ENCODE measurements around the gene PRSS21. TPM values are rescaled to one million over a fixed set of nuclear protein-coding genes. Genes with fewer than 3 reads are reported as not detected.

The PRSS21 gene
- total RNA-seq, 1 donor from 2014 or later: not detected

DNA sequence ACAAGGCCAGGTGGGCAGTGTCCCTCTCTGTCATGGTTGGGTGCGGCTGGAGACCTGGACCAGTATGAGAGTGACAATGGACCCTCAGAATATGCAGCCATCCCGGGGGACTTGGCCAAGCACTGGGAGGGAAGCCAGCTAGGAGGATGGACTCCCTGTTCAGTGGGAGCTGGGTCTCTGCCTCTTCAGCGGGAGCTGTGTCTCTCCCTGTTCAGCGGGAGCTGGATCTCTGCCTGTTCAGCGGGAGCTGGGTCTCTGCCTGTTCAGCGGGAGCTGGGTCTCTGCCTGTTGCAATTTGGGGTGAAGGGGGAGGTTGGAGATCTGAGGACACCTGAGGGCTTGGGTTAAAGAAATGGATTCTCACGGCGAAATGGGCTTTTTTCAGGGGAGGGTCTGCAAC is 25.9 kb upstream of the PRSS21 start:
- no peak for DNase-seq (ENCODE audit: low spot score, unreplicated experiment)
- H3K4me1 Mint-ChIP-seq (ENCODE audit: low read depth): peaks cover 19% of the 10 kb centered on the region
- peaks cover 4% of the 10 kb centered on the region for H3K27me3 Mint-ChIP-seq
- no peak overlapping the region for H3K4me3 Mint-ChIP-seq (ENCODE audit: low read depth)
- H3K36me3 Mint-ChIP-seq (ENCODE audit: insufficient read depth): no peaks in the 10 kb centered on the region
- TF ChIP-seq, protein P1, sequence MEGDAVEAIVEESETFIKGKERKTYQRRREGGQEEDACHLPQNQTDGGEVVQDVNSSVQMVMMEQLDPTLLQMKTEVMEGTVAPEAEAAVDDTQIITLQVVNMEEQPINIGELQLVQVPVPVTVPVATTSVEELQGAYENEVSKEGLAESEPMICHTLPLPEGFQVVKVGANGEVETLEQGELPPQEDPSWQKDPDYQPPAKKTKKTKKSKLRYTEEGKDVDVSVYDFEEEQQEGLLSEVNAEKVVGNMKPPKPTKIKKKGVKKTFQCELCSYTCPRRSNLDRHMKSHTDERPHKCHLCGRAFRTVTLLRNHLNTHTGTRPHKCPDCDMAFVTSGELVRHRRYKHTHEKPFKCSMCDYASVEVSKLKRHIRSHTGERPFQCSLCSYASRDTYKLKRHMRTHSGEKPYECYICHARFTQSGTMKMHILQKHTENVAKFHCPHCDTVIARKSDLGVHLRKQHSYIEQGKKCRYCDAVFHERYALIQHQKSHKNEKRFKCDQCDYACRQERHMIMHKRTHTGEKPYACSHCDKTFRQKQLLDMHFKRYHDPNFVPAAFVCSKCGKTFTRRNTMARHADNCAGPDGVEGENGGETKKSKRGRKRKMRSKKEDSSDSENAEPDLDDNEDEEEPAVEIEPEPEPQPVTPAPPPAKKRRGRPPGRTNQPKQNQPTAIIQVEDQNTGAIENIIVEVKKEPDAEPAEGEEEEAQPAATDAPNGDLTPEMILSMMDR (IDR thresholded peaks at IDR 0.05; ENCODE audit: unreplicated experiment): no peak
- no peak overlapping the region for H3K27ac Mint-ChIP-seq
- no peaks in the 10 kb centered on the region for H3K9me3 Mint-ChIP-seq (ENCODE audit: low read depth)

DNA sequence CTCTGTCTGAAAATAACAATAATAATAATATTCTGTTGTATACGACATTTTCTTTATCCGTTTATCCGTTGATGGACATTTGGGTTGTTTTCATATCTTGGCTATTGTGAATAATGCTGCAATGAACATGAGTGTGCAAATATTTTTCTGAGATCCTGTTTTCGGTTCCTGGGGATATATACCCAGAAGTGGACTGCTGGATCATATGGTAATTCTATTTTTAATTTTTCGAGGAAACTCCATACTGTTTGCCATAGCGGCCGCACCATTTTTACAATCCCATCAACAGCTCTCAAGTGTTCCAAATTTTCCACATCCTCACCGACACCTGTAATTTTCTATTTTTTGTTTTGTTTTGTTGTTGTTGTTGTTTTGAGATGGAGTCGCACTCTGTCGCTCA is 24.1 kb upstream of the PRSS21 start:
- no peak for DNase-seq (ENCODE audit: low spot score, unreplicated experiment)
- TF ChIP-seq, protein P1 (IDR thresholded peaks at IDR 0.05; ENCODE audit: unreplicated experiment): no peak
- H3K4me3 Mint-ChIP-seq (ENCODE audit: low read depth): no peak overlapping the region
- H3K27me3 Mint-ChIP-seq: peaks cover 6% of the 10 kb centered on the region
- H3K36me3 Mint-ChIP-seq (ENCODE audit: insufficient read depth): no peaks in the 10 kb centered on the region
- no peaks in the 10 kb centered on the region for H3K9me3 Mint-ChIP-seq (ENCODE audit: low read depth)
- H3K4me1 Mint-ChIP-seq (ENCODE audit: low read depth): peaks cover 19% of the 10 kb centered on the region
- no peak overlapping the region for H3K27ac Mint-ChIP-seq

DNA sequence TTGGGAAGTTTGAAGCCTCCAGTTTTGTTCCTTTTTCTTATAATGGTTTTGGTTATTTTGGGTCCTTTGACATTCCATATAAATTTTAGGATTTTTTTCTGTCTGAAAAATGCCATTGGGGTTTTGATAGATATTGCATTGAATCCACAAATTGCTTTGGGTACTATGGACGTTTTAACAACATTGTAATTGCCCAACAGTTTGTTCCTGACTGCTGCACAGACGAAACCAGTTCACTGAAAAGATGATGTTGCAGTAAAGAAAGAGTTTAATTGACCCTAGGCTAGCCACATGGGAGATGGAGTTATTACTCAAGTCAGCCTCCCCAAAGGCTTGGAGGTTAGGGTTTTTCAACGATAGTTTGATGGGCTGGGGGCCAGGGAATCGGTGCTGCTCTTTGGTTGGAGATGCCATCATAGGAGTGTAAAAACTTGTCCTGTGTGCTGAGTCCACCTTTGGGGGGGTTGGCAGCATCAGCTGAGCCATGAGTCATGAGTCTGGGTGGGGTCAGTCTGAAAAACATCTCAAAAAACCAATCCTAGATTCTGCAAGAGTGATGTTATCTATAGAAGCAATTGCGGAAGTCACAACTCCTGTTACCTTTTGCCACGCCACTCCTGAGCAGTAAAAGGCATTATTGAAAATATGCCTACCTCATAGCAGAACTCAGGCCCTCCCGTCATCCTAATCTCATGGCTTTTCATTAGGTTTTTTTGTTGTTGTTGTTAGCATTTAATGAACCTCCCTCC is 21.5 kb upstream of the PRSS21 start:
- Mint-ChIP-seq H3K4me1 (ENCODE audit: low read depth) (peaks cover 20% of the 10 kb centered on the region), H3K36me3 (ENCODE audit: insufficient read depth) (no peaks in the 10 kb centered on the region), H3K4me3 (ENCODE audit: low read depth) (no peak overlapping the region), H3K9me3 (ENCODE audit: low read depth) (no peaks in the 10 kb centered on the region), H3K27me3 (peaks cover 6% of the 10 kb centered on the region), H3K27ac (no peak overlapping the region)
- DNase-seq (ENCODE audit: low spot score, unreplicated experiment): no peak
- TF ChIP-seq, protein P1 (IDR thresholded peaks at IDR 0.05; ENCODE audit: unreplicated experiment): no peak

DNA sequence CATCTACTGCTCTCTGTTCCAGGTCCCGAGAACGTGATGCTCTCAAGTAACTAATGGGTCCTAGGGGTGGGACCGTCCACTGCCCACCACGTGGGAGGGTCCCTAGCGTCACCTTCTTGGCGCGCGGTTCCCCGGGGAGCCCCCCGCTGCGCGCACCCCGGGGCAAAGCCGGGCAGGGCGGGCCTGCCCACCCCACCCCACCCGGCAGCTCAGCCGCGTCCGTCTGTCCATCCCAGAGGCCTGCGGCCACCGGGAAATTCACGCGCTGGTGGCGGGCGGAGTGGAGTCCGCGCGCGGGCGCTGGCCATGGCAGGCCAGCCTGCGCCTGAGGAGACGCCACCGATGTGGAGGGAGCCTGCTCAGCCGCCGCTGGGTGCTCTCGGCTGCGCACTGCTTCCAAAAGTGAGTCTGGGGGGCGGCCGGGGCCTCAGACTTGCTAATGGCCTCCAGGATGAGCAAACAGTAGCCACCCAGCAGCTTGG is 18.3 kb upstream of the PRSS21 start:
- Mint-ChIP-seq H3K9me3 (ENCODE audit: low read depth) (peaks cover 9% of the 10 kb centered on the region), H3K27me3 (peaks cover 3% of the 10 kb centered on the region), H3K4me3 (ENCODE audit: low read depth) (no peak overlapping the region), H3K4me1 (ENCODE audit: low read depth) (peaks cover 21% of the 10 kb centered on the region), H3K36me3 (ENCODE audit: insufficient read depth) (peaks cover 3% of the 10 kb centered on the region), H3K27ac (no peak overlapping the region)
- no peak for DNase-seq (ENCODE audit: low spot score, unreplicated experiment)
- TF ChIP-seq, protein P1 (IDR thresholded peaks at IDR 0.05; ENCODE audit: unreplicated experiment): no peak

DNA sequence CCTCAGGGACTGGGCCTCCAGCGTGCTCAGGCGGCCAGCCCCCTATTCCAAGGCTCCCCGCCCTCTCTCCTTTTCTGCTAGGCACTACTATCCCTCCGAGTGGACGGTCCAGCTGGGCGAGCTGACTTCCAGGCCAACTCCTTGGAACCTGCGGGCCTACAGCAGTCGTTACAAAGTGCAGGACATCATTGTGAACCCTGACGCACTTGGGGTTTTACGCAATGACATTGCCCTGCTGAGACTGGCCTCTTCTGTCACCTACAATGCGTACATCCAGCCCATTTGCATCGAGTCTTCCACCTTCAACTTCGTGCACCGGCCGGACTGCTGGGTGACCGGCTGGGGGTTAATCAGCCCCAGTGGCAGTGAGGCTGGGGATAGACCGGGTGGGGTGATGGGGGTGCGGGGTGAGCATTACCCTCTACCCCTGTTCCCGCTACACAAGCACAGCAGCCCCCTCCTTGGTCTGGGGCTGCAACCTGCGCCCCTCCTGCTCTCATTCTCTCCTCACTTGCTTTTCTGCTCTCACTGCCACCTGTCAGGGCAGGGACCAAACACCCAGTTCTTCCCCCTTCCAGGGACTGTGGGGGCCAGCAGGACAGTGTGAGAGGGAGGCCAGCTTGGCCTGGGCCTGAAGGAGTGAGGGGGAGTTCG is 17.7 kb upstream of the PRSS21 start:
- H3K4me1 Mint-ChIP-seq (ENCODE audit: low read depth): peaks cover 17% of the 10 kb centered on the region
- H3K9me3 Mint-ChIP-seq (ENCODE audit: low read depth): peaks cover 15% of the 10 kb centered on the region
- H3K27ac Mint-ChIP-seq: peak overlapping the region; percentile 83
- no peak for DNase-seq (ENCODE audit: low spot score, unreplicated experiment)
- peaks cover 3% of the 10 kb centered on the region for H3K36me3 Mint-ChIP-seq (ENCODE audit: insufficient read depth)
- TF ChIP-seq, protein P1 (IDR thresholded peaks at IDR 0.05; ENCODE audit: unreplicated experiment): no peak
- peaks cover 3% of the 10 kb centered on the region for H3K27me3 Mint-ChIP-seq
- H3K4me3 Mint-ChIP-seq (ENCODE audit: low read depth): no peak overlapping the region
